ENCODE results near the gene MYH14.
A peak's percentile ranks its signal among the peaks of the same experiment; 100 is the strongest.

MYH14 gene

GRCh38 chr19:50248826-50249225, 45.4 kb downstream of the MYH14 start:
- in situ Hi-C loops (cut with HindIII; ENCODE audit: low sequenced_read_pairs), result no loop called here
- DNase-seq (ENCODE audit: low read depth), result no peak
- TF ChIP-seq, protein P1, sequence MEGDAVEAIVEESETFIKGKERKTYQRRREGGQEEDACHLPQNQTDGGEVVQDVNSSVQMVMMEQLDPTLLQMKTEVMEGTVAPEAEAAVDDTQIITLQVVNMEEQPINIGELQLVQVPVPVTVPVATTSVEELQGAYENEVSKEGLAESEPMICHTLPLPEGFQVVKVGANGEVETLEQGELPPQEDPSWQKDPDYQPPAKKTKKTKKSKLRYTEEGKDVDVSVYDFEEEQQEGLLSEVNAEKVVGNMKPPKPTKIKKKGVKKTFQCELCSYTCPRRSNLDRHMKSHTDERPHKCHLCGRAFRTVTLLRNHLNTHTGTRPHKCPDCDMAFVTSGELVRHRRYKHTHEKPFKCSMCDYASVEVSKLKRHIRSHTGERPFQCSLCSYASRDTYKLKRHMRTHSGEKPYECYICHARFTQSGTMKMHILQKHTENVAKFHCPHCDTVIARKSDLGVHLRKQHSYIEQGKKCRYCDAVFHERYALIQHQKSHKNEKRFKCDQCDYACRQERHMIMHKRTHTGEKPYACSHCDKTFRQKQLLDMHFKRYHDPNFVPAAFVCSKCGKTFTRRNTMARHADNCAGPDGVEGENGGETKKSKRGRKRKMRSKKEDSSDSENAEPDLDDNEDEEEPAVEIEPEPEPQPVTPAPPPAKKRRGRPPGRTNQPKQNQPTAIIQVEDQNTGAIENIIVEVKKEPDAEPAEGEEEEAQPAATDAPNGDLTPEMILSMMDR (IDR thresholded peaks at IDR 0.05; ENCODE audit: low read depth, low read length, missing control alignments), result no peak
- H3K4me3 ChIP-seq (ENCODE audit: low read depth, low read length), result no peak overlapping the region

DNA sequence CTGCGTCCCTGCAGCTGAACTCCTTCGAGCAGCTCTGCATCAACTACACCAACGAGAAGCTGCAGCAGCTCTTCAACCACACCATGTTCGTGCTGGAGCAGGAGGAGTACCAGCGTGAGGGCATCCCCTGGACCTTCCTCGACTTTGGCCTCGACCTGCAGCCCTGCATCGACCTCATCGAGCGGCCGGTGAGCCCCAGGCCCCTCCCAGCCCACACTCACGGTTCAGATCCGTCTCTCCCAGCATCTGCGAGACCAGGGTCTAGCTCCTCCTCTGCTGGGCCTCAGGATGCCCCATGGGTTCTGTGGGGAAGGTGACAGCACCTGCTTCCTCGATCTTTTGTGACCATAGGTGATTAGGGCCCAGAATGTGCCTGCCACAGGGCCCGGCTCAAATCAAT, 46.2 kb downstream of the MYH14 start:
- in situ Hi-C loops (cut with HindIII; ENCODE audit: low sequenced_read_pairs), result no loop called here
- no peak for DNase-seq (ENCODE audit: low read depth)
- TF ChIP-seq, protein P1 (IDR thresholded peaks at IDR 0.05; ENCODE audit: low read depth, low read length, missing control alignments), result no peak
- no peak overlapping the region for H3K4me3 ChIP-seq (ENCODE audit: low read depth, low read length)

GRCh38 chr19:50250450-50251136, 47.2 kb downstream of the MYH14 start:
- no peak for DNase-seq (ENCODE audit: low read depth)
- in situ Hi-C loops (cut with HindIII; ENCODE audit: low sequenced_read_pairs), result no loop called here
- H3K4me3 ChIP-seq (ENCODE audit: low read depth, low read length), result no peak overlapping the region
- TF ChIP-seq, protein P1 (IDR thresholded peaks at IDR 0.05; ENCODE audit: low read depth, low read length, missing control alignments), result no peak

GRCh38 chr19:50252111-50252886, 48.9 kb downstream of the MYH14 start:
- no peak overlapping the region for H3K4me3 ChIP-seq (ENCODE audit: low read depth, low read length)
- in situ Hi-C loops (cut with HindIII; ENCODE audit: low sequenced_read_pairs), result no loop called here
- no peak for DNase-seq (ENCODE audit: low read depth)
- TF ChIP-seq, protein P1 (IDR thresholded peaks at IDR 0.05; ENCODE audit: low read depth, low read length, missing control alignments), result peak; percentile 60

DNA sequence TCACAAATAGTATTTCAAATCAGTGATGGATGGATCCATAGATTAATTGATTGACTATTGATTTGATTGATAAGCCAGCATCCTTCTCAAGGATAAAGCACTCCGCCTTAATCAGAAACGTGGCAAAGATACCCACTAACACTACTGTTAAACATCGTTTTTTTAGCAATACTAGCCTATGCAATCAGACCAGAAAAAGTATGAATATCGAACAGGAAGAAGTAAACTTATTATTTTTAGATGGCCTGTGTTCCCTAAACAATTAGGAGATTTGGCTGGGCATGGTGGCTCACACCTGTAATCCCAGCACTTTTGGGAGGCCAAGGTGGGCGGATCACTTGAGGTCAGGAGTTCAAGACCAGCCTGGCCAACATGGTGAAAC, 49.5 kb downstream of the MYH14 start:
- TF ChIP-seq, protein P1 (IDR thresholded peaks at IDR 0.05; ENCODE audit: low read depth, low read length, missing control alignments), result no peak
- in situ Hi-C loops (cut with HindIII; ENCODE audit: low sequenced_read_pairs), result no loop called here
- no peak for DNase-seq (ENCODE audit: low read depth)
- H3K4me3 ChIP-seq (ENCODE audit: low read depth, low read length), result no peak overlapping the region

DNA sequence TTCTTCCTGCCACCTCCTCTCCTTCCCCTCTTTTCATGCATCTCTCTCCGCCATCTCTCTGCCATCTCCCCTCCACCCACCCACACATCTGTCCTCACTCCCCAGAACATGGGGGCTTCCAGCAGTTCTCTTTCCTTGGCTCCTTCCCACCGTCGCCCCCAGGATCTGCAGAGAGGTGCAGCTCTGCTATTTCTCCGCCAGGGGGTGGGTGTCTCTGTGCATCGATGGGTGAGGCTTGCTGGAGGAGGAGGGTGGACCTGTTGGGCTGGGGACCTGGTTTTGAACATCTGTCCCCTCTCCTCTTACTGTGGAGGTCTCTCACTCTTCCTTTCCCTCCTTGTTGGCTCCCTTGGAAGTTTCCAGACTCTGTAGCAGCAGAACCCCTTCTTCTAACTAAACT, 51.7 kb downstream of the MYH14 start:
- H3K4me3 ChIP-seq (ENCODE audit: low read depth, low read length), result no peak overlapping the region
- TF ChIP-seq, protein P1 (IDR thresholded peaks at IDR 0.05; ENCODE audit: low read depth, low read length, missing control alignments), result no peak
- in situ Hi-C loops (cut with HindIII; ENCODE audit: low sequenced_read_pairs), result no loop called here
- no peak for DNase-seq (ENCODE audit: low read depth)

Measured in astrocyte of the cerebellum (primary cell).